Tibial nerve (tissue), 4 donors: Measurements from ENCODE around the gene GATA1. TPM values are rescaled to one million over a fixed set of nuclear protein-coding genes. Genes with fewer than 3 reads are reported as not detected.

Experiments used
- DNase-seq, 2 donors: peaks; one replicate each; pipeline ENCODE4 v3.0.0-alpha.2; 2019; ENCODE audit warnings: low spot score in 2 of 2
- H3K27ac ChIP-seq, 4 donors: fragments of 200-600 bp; sonication (generic) in 3 of 4; one replicate each; pipeline ENCODE4 v1.5.1; 2017 to 2019; ENCODE audit warnings: mild to moderate bottlenecking in 1 of 4
- H3K27me3 ChIP-seq, 2 donors: fragments of 200-600 bp; sonication (generic) in 1 of 2; one replicate each; pipeline versions ENCODE4 v1.5.1 to v1.6.0; 2017 to 2019
- H3K36me3 ChIP-seq, 3 donors: fragments of 200-600 bp; sonication (generic); one replicate each; pipeline ENCODE4 v1.5.1; 2018 to 2019
- H3K4me1 ChIP-seq, 4 donors: fragments of 200-600 bp; sonication (generic) in 3 of 4; one replicate each; pipeline ENCODE4 v1.5.1; 2017 to 2019
- H3K4me3 ChIP-seq, 4 donors: fragments of 200-600 bp; sonication (generic) in 3 of 4; one replicate each; pipeline ENCODE4 v1.5.1; 2017 to 2019; ENCODE audit warnings: mild to moderate bottlenecking in 1 of 4, moderate library complexity in 1 of 4
- H3K9me3 ChIP-seq, 4 donors: fragments of 200-600 bp; sonication (generic) in 3 of 4; one replicate each; pipeline ENCODE4 v1.5.1; 2017 to 2019
- CTCF ChIP-seq, 5 experiments: fragments of 200-600 bp in 3 of 5; fragments of 450-650 bp in 2 of 5; sonication (generic) in 3 of 5; IDR thresholded peaks; one replicate each; pipeline ENCODE4 v1.5.1; 2016 to 2019; ENCODE audit warnings: antibody characterized with exemption in 5 of 5, mild to moderate bottlenecking in 3 of 5, moderate library complexity in 2 of 5
- EP300 ChIP-seq, 2 donors: sonication (generic); formaldehyde crosslinking; IDR thresholded peaks; one replicate each; pipeline ENCODE4 v1.6.1; 2017; ENCODE audit warnings: antibody characterized with exemption in 2 of 2, mild to moderate bottlenecking in 1 of 2
- POLR2A ChIP-seq, 2 donors: fragments of 450-650 bp; IDR thresholded peaks; one replicate each; pipeline ENCODE4 v1.6.1; 2017; ENCODE audit warnings: antibody characterized with exemption in 2 of 2, mild to moderate bottlenecking in 2 of 2, moderate library complexity in 2 of 2
- WGBS, 2 donors: methylation state at CpG; one replicate each; pipeline ENCODE4 v1.1.5; 2018; 5-methylcytosine and 5-hydroxymethylcytosine counted together
- total RNA-seq, 4 donors: library from RNA; depleted of rRNA; stranded (reverse); fragments of >200 nt; gene quantifications; one replicate each; pipeline ENCODE4 v1.1.0, GENCODE V29; 2016

GATA1 gene
- total RNA-seq, 4 donors from 2014 or later: 0.90 TPM; not detected in 3

GRCh38 chrX:48826876-48827653 is 40.7 kb downstream of the GATA1 start:
- Histone ChIP-seq H3K9me3 (peaks cover 0 to 4% (median 0%) of the 10 kb centered on the region in 4 donors), H3K4me3 (peak overlapping the region in 1 of 4 donors; percentile 3), H3K36me3 (peaks cover 0 to 54% (median 0%) of the 10 kb centered on the region in 3 donors), H3K27me3 (peaks cover 0 to 15% of the 10 kb centered on the region in 2 donors), H3K27ac (no peak overlapping the region), H3K4me1 (peaks cover 0 to 8% (median 0%) of the 10 kb centered on the region in 4 donors)
- no peak for DNase-seq
- TF ChIP-seq CTCF (IDR thresholded peaks at IDR 0.05): no peak
- TF ChIP-seq EP300 (IDR thresholded peaks at IDR 0.05): no peak
- no peak for TF ChIP-seq POLR2A (IDR thresholded peaks at IDR 0.05)
- 50 to 71% methylated on average over 13 to 46 of the region's 73 CpGs for WGBS, 2 donors

GRCh38 chrX:48827654-48827968 is 41.2 kb downstream of the GATA1 start:
- Histone ChIP-seq H3K4me3 (no peak overlapping the region), H3K9me3 (peaks cover 0 to 4% (median 0%) of the 10 kb centered on the region in 4 donors), H3K27ac (no peak overlapping the region), H3K27me3 (peaks cover 0 to 20% of the 10 kb centered on the region in 2 donors), H3K36me3 (peaks cover 0 to 49% (median 0%) of the 10 kb centered on the region in 3 donors), H3K4me1 (peaks cover 0 to 8% (median 0%) of the 10 kb centered on the region in 4 donors)
- WGBS, 2 donors: 66 to 76% methylated on average over 4 of the region's 4 CpGs
- TF ChIP-seq EP300 (IDR thresholded peaks at IDR 0.05) (no peak), CTCF (IDR thresholded peaks at IDR 0.05) (no peak), POLR2A (IDR thresholded peaks at IDR 0.05) (no peak)
- DNase-seq: no peak

GRCh38 chrX:48829016-48829735 is 42.8 kb downstream of the GATA1 start:
- Histone ChIP-seq H3K9me3 (peaks cover 0 to 4% (median 0%) of the 10 kb centered on the region in 4 donors), H3K4me1 (peaks cover 0 to 8% (median 0%) of the 10 kb centered on the region in 4 donors), H3K27ac (no peak overlapping the region), H3K36me3 (peaks cover 0 to 33% (median 0%) of the 10 kb centered on the region in 3 donors), H3K4me3 (no peak overlapping the region), H3K27me3 (peaks cover 0 to 35% of the 10 kb centered on the region in 2 donors)
- WGBS, 2 donors: 83 to 86% methylated on average over 5 to 24 of the region's 24 CpGs
- TF ChIP-seq POLR2A (IDR thresholded peaks at IDR 0.05) (no peak), EP300 (IDR thresholded peaks at IDR 0.05) (no peak), CTCF (IDR thresholded peaks at IDR 0.05) (no peak)
- DNase-seq: no peak

- no peak for DNase-seq
- Histone ChIP-seq H3K27ac (no peak overlapping the region), H3K36me3 (peaks cover 0 to 11% (median 0%) of the 10 kb centered on the region in 3 donors), H3K27me3 (peaks cover 0 to 52% of the 10 kb centered on the region in 2 donors), H3K4me1 (peaks cover 0 to 15% (median 2%) of the 10 kb centered on the region in 4 donors), H3K9me3 (no peaks in the 10 kb centered on the region), H3K4me3 (peak overlapping the region in 1 of 4 donors; percentile 21)
- WGBS, 2 donors: 0 to 43% methylated on average over 1 to 57 of the region's 58 CpGs
- TF ChIP-seq EP300 (IDR thresholded peaks at IDR 0.05): no peak
- no peak for TF ChIP-seq CTCF (IDR thresholded peaks at IDR 0.05)
- TF ChIP-seq POLR2A (IDR thresholded peaks at IDR 0.05): no peak
These were observed 44.9 kb downstream of the GATA1 start for GRCh38 chrX:48831136-48831908.
